Hepatocyte (in vitro differentiated cells): ENCODE results near the gene EIF4E1B. TPM values are rescaled to one million over a fixed set of nuclear protein-coding genes. Genes with fewer than 3 reads are reported as not detected.
A peak's percentile ranks its signal among the peaks of the same experiment; 100 is the strongest.

Source experiments
- DNase-seq: peaks from one replicate; pipeline ENCODE4 v3.0.0-alpha.2; 2016; ENCODE audit warnings: low spot score
- H2AFZ ChIP-seq: fragments of 200-600 bp; sonication (generic); 2 replicates; pipeline ENCODE4 v1.6.0; 2016; ENCODE audit warnings: antibody characterized with exemption, mild to moderate bottlenecking
- H3K27ac ChIP-seq: fragments of 200-600 bp; sonication (generic); 2 replicates; pipeline ENCODE4 v1.5.1; 2016; ENCODE audit warnings: mild to moderate bottlenecking
- H3K27me3 ChIP-seq: fragments of 200-600 bp; sonication (generic); 2 replicates; pipeline ENCODE4 v1.6.1; 2016
- H3K36me3 ChIP-seq: fragments of 200-600 bp; sonication (generic); replicated peaks from 2 replicates; pipeline ENCODE4 v1.5.1; 2016; ENCODE audit warnings: low read depth; ENCODE audit not compliant: insufficient read depth
- H3K4me1 ChIP-seq: fragments of 200-600 bp; sonication (generic); 2 replicates; pipeline ENCODE4 v1.5.1; 2016; ENCODE audit warnings: mild to moderate bottlenecking, moderate library complexity; ENCODE audit not compliant: insufficient read depth
- H3K4me2 ChIP-seq: fragments of 200-600 bp; sonication (generic); 2 replicates; pipeline ENCODE4 v1.6.0; 2016
- H3K4me3 ChIP-seq: fragments of 200-600 bp; sonication (generic); 2 replicates; pipeline ENCODE4 v1.5.1; 2016; ENCODE audit warnings: mild to moderate bottlenecking
- H3K79me2 ChIP-seq: fragments of 200-600 bp; sonication (generic); 2 replicates; pipeline ENCODE4 v1.6.0; 2017; ENCODE audit warnings: mild to moderate bottlenecking
- H3K9me2 ChIP-seq: fragments of 200-600 bp; sonication (generic); replicated peaks from 2 replicates; pipeline ENCODE4 v1.6.0; 2017; ENCODE audit warnings: mild to moderate bottlenecking; ENCODE audit not compliant: insufficient read depth
- H3K9me3 ChIP-seq: fragments of 200-600 bp; sonication (generic); 2 replicates; pipeline ENCODE4 v1.5.1; 2016; ENCODE audit warnings: low read depth, mild to moderate bottlenecking
- H4K20me1 ChIP-seq: fragments of 200-600 bp; sonication (generic); 2 replicates; pipeline ENCODE4 v1.6.0; 2016; ENCODE audit warnings: mild to moderate bottlenecking; ENCODE audit not compliant: insufficient read depth, poor library complexity, severe bottlenecking
- EZH2 ChIP-seq: fragments of 200-600 bp; sonication (generic); IDR thresholded peaks from 2 replicates; pipeline ENCODE4 v1.6.1; 2016; ENCODE audit warnings: antibody characterized with exemption, mild to moderate bottlenecking, borderline replicate concordance
- EZH2phosphoT487 ChIP-seq: fragments of 200-600 bp; sonication (generic); IDR thresholded peaks from one replicate; pipeline ENCODE4 v1.6.1; 2018; ENCODE audit warnings: antibody characterized with exemption, mild to moderate bottlenecking, low read depth, moderate library complexity; ENCODE audit not compliant: unreplicated experiment, severe bottlenecking
- WGBS: methylation state at CpG from one replicate; pipeline ENCODE4 v1.1.6; 2016; ENCODE audit warnings: low lambda C conversion rate; ENCODE audit errors: missing lambda C conversion rate; 5-methylcytosine and 5-hydroxymethylcytosine counted together
- polyA plus RNA-seq: library from polyadenylated mRNA; unstranded; fragments of >200 nt; fragmentation: Nextera tagmentation; extraction: Ambion mirVana; gene quantifications from 2 replicates; pipeline ENCODE4 v1.2.1, GENCODE V29; 2016
- total RNA-seq: library from RNA; depleted of rRNA; stranded (reverse); fragments of >200 nt; gene quantifications from 2 replicates; pipeline ENCODE4 v1.2.3, GENCODE V29; 2014
- TF ChIP-seq, protein P1 (sequence below): fragments of 200-600 bp; sonication (generic); IDR thresholded peaks from 2 replicates; pipeline ENCODE4 v1.5.1; 2016; ENCODE audit warnings: antibody characterized with exemption, mild to moderate bottlenecking; ENCODE audit not compliant: poor library complexity

EIF4E1B gene
- total and polyA plus RNA-seq, 2 experiments from 2014 or later, result not detected

DNA sequence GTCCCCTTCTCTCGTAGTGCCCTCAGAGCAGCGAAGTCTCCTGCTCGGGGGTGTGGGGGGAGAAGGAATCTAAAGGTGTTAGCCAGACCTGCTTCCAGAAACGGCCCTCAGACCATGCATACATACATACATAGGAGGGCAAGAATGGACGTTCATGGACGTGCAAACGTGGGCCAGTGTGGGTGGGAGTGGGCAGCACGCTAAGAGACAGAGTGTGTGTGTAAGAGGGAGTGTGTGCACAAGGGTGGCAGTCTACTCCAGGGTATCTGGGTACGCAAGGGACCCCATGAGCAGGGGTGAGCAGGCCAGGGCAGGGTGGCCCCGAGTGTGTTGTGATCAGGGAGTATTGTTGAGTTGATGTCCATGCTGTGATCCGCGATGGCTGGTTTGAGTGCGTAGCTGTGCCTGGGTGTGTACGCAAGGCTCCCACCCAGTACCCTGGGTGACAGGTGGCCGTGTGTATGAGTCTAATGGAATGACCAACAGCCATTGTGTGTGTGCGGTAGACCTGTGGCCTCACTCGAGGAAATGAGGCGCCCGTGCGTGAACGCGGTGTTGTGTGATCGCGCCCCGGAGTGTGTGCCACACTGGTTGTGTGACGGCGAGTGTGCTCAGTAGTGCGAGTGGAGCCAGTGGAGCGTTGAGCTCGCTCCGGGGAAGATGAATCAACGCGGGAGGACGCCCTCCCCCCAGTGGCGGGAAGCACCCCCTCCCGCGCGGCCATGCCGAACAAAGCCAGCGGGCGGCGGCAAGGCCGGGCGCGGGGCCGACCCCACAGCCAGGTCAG lies 21.3 kb upstream of the EIF4E1B start:
- WGBS, result 47% methylated on average over 37 of the region's 46 CpGs
- peak overlapping the region; percentile 98 for H3K4me2 ChIP-seq
- TF ChIP-seq EZH2 (no peak), EZH2phosphoT487 (no peak)
- TF ChIP-seq, protein P1, sequence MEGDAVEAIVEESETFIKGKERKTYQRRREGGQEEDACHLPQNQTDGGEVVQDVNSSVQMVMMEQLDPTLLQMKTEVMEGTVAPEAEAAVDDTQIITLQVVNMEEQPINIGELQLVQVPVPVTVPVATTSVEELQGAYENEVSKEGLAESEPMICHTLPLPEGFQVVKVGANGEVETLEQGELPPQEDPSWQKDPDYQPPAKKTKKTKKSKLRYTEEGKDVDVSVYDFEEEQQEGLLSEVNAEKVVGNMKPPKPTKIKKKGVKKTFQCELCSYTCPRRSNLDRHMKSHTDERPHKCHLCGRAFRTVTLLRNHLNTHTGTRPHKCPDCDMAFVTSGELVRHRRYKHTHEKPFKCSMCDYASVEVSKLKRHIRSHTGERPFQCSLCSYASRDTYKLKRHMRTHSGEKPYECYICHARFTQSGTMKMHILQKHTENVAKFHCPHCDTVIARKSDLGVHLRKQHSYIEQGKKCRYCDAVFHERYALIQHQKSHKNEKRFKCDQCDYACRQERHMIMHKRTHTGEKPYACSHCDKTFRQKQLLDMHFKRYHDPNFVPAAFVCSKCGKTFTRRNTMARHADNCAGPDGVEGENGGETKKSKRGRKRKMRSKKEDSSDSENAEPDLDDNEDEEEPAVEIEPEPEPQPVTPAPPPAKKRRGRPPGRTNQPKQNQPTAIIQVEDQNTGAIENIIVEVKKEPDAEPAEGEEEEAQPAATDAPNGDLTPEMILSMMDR, result no peak
- H3K79me2 ChIP-seq, result no peaks in the 10 kb centered on the region
- H2AFZ ChIP-seq, result no peak overlapping the region
- H3K9me2 ChIP-seq, result no peaks in the 10 kb centered on the region
- DNase-seq, result no peak
- H4K20me1 ChIP-seq, result no peaks in the 10 kb centered on the region
- no peaks in the 10 kb centered on the region for H3K36me3 ChIP-seq
- no peak overlapping the region for H3K27ac ChIP-seq
- no peaks in the 10 kb centered on the region for H3K9me3 ChIP-seq
- no peaks in the 10 kb centered on the region for H3K27me3 ChIP-seq
- no peaks in the 10 kb centered on the region for H3K4me1 ChIP-seq
- peak overlapping the region; percentile 42 for H3K4me3 ChIP-seq

DNA sequence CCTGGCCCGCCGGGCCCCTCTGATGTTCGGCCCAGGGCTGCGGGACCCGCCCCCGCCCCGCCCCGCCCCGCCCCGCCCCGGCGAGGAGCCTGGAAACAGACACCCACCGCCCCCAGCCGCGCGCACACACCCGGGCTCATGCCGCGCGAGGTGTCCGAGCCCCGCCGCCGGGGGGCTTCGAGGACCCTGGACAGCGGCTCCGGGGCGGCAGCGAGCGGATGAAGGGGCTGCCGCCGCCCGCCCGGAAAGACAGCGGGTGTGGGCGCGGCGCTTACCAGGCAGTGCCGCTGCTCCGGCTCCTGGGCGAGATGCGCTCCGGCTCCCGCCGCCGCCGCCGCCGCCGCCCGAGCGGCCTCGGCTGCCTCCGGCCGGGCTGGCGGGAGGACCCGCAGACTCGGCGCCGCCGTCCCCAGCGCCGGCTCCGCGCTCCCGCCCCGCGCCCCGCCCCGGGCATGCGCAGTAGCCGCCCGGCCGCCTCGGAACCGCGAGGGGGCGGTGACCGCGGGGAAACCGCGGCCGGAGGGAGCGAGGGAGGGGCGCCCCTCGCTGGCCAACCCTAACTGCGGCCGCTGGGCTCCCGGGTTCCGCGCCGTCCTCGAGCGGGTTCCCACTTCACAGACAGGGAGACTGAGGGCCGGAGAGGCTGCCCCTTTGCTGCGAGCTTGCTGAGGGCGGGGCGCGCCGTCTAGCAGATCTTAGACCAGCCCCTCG lies 20.6 kb upstream of the EIF4E1B start, which contains the start of gene GPRIN1:
GPRIN1 (minus strand) TSS at position 433 of the 711 bp plus-strand sequence. CDS start 10,322 bp downstream, outside the sequence.
- Histone ChIP-seq H3K4me3 (peak within 1 kb of the TSS; percentile 45), H4K20me1 (no peaks in the 10 kb centered on the region), H2AFZ (no peak within 1 kb of the TSS), H3K79me2 (no peaks in the 10 kb centered on the region), H3K36me3 (no peaks in the 10 kb centered on the region), H3K9me2 (no peaks in the 10 kb centered on the region), H3K4me2 (peak within 1 kb of the TSS; percentile 98), H3K27ac (no peak within 1 kb of the TSS), H3K27me3 (no peaks in the 10 kb centered on the region), H3K4me1 (no peaks in the 10 kb centered on the region), H3K9me3 (no peaks in the 10 kb centered on the region)
- 2% methylated on average over 15 of the region's 101 CpGs for WGBS
- DNase-seq, result peak; percentile 85
- TF ChIP-seq EZH2phosphoT487 (no peak), EZH2 (no peak)
- TF ChIP-seq, protein P1, result peak; percentile 33

DNA sequence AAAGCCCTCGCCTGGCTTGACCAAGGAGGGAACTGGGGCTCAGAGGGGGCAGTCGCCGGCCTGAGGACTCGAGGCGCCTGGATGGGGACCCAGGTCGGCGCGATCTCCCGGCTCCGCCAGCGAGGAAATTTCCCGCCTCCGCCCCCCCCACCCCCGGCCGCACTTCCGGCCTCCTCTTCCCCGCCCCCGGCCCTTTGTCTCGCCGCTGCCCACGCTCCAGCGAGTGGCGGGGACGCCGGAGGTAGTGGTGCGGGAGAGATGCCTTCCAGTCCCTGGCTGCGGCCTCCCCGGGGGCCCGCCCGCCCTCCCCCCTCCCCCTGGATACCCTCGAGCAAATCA lies 20.1 kb upstream of the EIF4E1B start:
- WGBS, result under 1% methylated on average over 12 of the region's 31 CpGs
- no peaks in the 10 kb centered on the region for H4K20me1 ChIP-seq
- H3K4me1 ChIP-seq, result no peaks in the 10 kb centered on the region
- TF ChIP-seq, protein P1, result no peak
- TF ChIP-seq EZH2 (no peak), EZH2phosphoT487 (no peak)
- no peaks in the 10 kb centered on the region for H3K27me3 ChIP-seq
- no peak overlapping the region for H2AFZ ChIP-seq
- H3K4me3 ChIP-seq, result peak overlapping the region; percentile 45
- no peak for DNase-seq
- no peaks in the 10 kb centered on the region for H3K9me3 ChIP-seq
- H3K79me2 ChIP-seq, result no peaks in the 10 kb centered on the region
- no peaks in the 10 kb centered on the region for H3K9me2 ChIP-seq
- H3K27ac ChIP-seq, result no peak overlapping the region
- H3K4me2 ChIP-seq, result peak overlapping the region; percentile 98
- H3K36me3 ChIP-seq, result no peaks in the 10 kb centered on the region
